Measurements from ENCODE around the gene CD40LG. TPM values are rescaled to one million over a fixed set of nuclear protein-coding genes. Genes with fewer than 3 reads are reported as not detected.

CD40LG gene
- total and polyA plus RNA-seq, 2 of the 13 experiments (the other 11 are each of a cell fraction or from before 2014, with no cell fraction given): not detected

- ATAC-seq: no peak
- H3K79me2 ChIP-seq (ENCODE audit: insufficient read depth, low read length): no peaks in the 10 kb centered on the region
- 14% methylated on average over 1 of the region's 1 CpG for WGBS (ENCODE audit: low lambda C conversion rate)
- in situ Hi-C loops (cut with HindIII; ENCODE audit: extremely low pct_ligation_motif_present, low pct_unique_long_range_greater_than_20kb) (no loop called here), intact Hi-C loops (cut with micrococcal nuclease; ENCODE audit: unreplicated experiment) (no loop called here)
- no peak for DNase-seq (ENCODE audit: low spot score)
- no peaks in the 10 kb centered on the region for H3K4me1 ChIP-seq (ENCODE audit: insufficient read depth, low read length)
- no peak overlapping the region for H3K9ac ChIP-seq (ENCODE audit: insufficient read depth, low read depth, low read length)
- POLR2A ChIA-PET: no interaction called here
- H3K27me3 ChIP-seq (ENCODE audit: control insufficient read depth in 1 of 2, insufficient read depth in 2 of 2, low read length in 2 of 2): no peaks in the 10 kb centered on the region
- H3K27ac ChIP-seq (ENCODE audit: extremely low read length, insufficient read depth, low read length): no peak overlapping the region
- no peaks in the 10 kb centered on the region for H3K9me3 ChIP-seq (ENCODE audit: low read length)
- no peaks in the 10 kb centered on the region for H3K36me3 ChIP-seq (replicated peaks in 1 of 2; ENCODE audit: control insufficient read depth in 1 of 2, insufficient read depth in 2 of 2, low read length in 2 of 2)
- H3K4me3 ChIP-seq (replicated peaks in 1 of 3; ENCODE audit: insufficient read depth in 1 of 3, low read depth in 2 of 3, low read length in 3 of 3): no peak overlapping the region
- no peak overlapping the region for H2AFZ ChIP-seq (ENCODE audit: low read length)
- CTCF ChIA-PET (ENCODE audit: low intra/inter-chr PET ratio, low total read pairs): no interaction called here
- no peak for FAIRE-seq
- H4K20me1 ChIP-seq (ENCODE audit: insufficient read depth, low read length): no peaks in the 10 kb centered on the region
- no TSS peak for BruUV-seq (replicated peaks)
- no peak overlapping the region for H3K4me2 ChIP-seq (ENCODE audit: low read depth, low read length)
- TF ChIP-seq ZNF256 (CRISPR knock-in tag; conservative IDR thresholded peaks at IDR 0.05): no peak
- TF ChIP-seq NR1H2 (CRISPR knock-in tag; IDR thresholded peaks at IDR 0.05; ENCODE audit: borderline replicate concordance, low read depth): no peak
- no peak for TF ChIP-seq AFF4 (CRISPR knock-in tag; IDR thresholded peaks at IDR 0.05)
- TF ChIP-seq HINFP (CRISPR knock-in tag; IDR thresholded peaks at IDR 0.05; ENCODE audit: low read depth): no peak
- no peak for TF ChIP-seq CCAR2 (optimal IDR thresholded peaks at IDR 0.05; ENCODE audit: low read depth, low read length)
- no peak for TF ChIP-seq ZNF770 (CRISPR knock-in tag; IDR thresholded peaks at IDR 0.05)
- TF ChIP-seq ZNF850 (CRISPR knock-in tag; conservative IDR thresholded peaks at IDR 0.05): no peak
- TF ChIP-seq KAT7 (CRISPR knock-in tag; IDR thresholded peaks at IDR 0.05; ENCODE audit: borderline replicate concordance): no peak
- no peak for TF ChIP-seq ZNF333 (CRISPR knock-in tag; IDR thresholded peaks at IDR 0.05; ENCODE audit: borderline replicate concordance)
- TF ChIP-seq POLR2G (IDR thresholded peaks at IDR 0.05; ENCODE audit: low read depth, low read length): no peak
Observed at GRCh38 chrX:136643243-136643642, 4.7 kb upstream of the CD40LG start.
